NT2/D1 (cell line): ENCODE measurements around the gene MEIS2.

ENCODE experiments used
- SUZ12 ChIP-seq: IDR thresholded peaks from 2 replicates; pipeline ENCODE4 v1.6.1; 2011; ENCODE audit not compliant: insufficient read length, insufficient read depth; ENCODE audit errors: extremely low read depth
- YY1 ChIP-seq: IDR thresholded peaks from 2 replicates; pipeline ENCODE4 v1.6.1; 2011; ENCODE audit not compliant: insufficient read length, insufficient read depth
- ZNF274 ChIP-seq: IDR thresholded peaks from 2 replicates; pipeline ENCODE4 v1.6.1; 2011; ENCODE audit warnings: mild to moderate bottlenecking, low read depth, low read length

DNA sequence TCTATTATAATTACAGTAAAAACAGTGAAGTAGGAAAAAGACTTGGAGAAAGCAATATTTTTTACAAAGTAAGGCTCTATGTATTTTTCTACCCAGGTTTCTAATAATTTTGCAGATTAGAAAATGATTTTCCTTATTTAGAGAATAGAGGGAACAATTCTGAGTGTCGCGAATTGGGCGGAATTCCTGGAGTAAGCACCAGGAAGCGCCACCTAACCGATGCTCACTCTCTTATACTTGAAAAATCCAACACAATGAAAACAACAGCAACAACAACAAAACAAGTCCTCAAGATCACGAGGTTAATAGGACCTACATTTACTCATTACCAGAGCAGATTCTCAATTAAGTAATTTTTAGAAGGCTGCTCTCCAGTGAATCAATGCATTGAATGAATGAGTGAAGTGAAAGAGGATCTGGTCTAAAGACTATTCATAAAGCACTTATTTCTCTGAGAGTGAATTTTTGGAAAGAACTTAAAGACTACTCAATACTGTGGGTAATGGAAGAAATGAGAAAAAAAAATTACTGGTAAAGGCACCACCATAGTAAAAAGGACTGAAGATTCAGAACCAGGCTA is 158.0 kb downstream of the MEIS2 start:
- TF ChIP-seq SUZ12 (no peak), ZNF274 (no peak), YY1 (no peak)
